Activated CD4-positive, alpha-beta T cell treated with anti-CD3 and anti-CD28 coated beads, Interleukin-2, Interleukin-6, amounts not matched to agents 100 ng/mL and 50 ng/mL, durations not matched to agents 16 hours and 8 hours (primary cell): ENCODE measurements around the gene SPSB2.
"Not testable (repeated sequence)": the region's sequence is repeated elsewhere in the genome, so short reads cannot be mapped to it uniquely, and the experiment has no call there.

ENCODE experiments used
- DNase-seq: peaks from one replicate; pipeline ENCODE4 v3.0.0-alpha.2; 2020

SPSB2 gene

DNA sequence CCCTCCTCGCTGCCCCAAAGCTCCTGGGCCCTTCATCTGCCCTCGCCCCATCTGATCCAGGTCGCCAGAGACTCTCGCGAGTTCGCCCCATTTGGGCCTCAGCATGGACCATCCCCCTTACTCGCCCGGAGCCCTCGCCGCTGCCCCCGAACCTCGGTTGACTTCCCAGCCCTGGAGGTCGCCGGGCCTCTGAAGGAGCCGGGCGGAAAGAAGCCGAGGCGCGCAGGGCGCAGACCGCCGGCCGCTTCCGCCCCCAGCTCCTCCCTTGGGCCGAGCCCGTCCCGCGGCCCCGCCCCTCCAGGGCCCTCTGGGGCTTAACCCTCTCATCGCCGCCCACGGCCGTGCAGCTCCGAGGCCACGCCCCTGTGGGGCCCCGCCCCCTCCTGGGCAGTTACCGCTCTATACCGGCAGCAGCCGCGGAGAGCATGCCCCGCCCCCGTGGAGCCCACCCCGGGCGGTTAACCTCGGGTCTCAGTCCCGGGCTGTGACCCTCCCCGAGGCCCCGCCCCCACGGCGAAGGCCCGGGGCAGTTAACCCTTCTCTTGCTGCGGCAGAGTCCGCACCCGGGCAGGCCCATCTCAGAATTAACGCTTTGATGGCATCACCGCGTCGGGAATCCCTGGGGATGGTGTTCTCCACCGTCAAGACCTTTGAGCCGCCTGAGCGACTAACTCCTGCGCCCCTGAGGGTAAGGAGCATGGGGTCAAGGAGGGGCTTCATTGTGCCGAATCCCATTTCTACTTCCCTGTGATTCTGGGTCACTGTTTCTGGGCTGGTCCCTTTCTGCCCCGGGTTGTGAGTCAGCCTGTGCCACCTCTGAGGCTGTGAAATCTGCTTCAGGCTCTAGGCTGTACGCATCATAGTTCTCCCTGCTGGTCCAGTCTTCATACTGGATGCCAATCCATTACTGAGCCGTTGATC, at the start of gene SPSB2:
SPSB2 (minus strand) TSS at position 210 of the 921 bp plus-strand sequence. CDS start 402 bp downstream, outside the sequence.
- peak; percentile 99 for DNase-seq

DNA sequence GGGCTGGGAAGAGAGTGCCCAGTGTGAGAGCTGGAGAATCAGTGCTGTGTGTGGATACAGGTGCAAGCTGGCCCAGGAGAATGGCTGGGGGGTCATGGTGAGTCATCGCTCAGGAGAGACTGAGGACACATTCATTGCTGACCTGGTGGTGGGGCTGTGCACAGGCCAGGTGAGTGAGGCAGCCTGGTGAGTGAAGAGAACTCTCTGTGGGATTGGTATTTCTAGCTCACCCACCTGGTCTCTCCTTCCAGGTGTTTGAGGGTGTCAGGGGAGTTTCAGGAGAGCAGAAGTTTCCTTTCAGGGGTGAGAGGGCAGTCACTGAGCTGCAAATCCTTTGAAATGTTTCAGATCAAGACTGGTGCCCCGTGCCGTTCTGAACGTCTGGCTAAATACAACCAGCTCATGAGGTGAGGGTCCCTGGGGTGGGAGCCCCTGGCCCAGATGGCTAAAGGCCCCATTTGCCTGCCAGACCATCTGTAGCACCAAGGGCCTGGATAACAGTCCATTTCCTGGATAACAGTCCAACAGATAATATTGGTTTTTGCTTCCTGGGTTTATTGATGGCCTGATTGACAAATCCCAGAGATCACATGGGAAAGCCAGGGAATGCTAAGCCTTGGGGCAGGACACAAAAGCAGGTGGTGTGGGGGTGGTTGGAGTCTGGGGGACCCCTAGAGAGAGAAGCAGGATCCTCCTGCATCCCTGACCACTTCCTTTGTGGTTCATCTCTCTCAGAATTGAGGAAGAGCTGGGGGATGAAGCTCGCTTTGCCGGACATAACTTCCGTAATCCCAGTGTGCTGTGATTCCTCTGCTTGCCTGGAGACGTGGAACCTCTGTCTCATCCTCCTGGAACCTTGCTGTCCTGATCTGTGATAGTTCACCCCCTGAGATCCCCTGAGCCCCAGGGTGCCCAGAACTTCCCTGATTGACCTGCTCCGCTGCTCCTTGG, 49.2 kb upstream of the SPSB2 start:
- no peak for DNase-seq

DNA sequence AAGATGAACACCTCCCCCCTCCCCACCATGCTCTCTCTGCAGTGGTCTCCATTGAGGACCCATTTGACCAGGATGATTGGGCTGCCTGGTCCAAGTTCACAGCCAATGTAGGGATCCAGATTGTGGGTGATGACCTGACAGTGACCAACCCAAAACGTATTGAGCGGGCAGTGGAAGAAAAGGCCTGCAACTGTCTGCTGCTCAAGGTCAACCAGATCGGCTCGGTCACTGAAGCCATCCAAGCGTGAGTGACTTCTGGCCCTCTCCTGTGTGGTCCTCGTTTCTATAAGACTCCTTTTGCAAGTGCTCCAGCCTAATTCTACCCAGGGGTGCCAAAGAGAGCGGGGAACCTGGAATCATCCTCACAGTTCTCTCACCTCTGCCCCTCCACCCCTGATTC, 48.4 kb upstream of the SPSB2 start:
- DNase-seq: no peak

DNA sequence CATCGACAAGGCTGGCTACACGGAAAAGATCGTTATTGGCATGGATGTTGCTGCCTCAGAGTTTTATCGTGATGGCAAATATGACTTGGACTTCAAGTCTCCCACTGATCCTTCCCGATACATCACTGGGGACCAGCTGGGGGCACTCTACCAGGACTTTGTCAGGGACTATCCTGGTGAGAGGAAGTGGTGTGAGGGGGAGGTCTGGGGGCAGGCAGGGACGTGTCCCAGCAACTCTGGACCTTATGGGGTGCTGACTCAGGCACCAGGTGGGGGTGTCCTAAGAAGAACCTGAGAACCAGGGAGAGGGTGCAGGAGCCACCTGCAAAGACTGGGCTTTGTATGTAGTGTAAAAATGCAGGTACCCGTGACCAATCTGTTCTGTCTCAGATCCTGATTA, 46.5 kb upstream of the SPSB2 start:
- no peak for DNase-seq

DNA sequence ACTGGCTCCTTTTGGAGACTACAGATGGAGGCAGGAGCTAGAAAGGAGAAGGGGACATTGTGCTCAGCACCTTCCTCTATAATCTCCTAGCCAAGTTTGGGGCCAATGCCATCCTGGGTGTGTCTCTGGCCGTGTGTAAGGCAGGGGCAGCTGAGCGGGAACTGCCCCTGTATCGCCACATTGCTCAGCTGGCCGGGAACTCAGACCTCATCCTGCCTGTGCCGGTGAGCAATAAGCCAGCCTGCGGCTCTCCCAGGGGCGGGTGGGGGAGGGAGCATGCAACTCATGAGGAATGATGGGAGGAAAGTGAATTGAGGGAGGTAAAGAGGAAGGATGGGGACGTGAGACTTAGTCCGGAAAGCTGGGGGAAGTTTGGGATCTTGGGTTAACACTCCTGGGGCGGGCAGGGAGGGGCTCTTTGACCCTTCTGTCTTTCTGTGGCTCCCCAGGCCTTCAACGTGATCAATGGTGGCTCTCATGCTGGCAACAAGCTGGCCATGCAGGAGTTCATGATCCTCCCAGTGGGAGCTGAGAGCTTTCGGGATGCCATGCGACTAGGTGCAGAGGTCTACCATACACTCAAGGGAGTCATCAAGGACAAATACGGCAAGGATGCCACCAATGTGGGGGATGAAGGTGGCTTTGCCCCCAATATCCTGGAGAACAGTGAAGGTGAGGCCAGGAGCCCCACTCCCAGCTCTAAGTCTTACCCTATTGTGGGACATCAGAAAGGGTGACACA, 44.6 kb upstream of the SPSB2 start:
- no peak for DNase-seq

DNA sequence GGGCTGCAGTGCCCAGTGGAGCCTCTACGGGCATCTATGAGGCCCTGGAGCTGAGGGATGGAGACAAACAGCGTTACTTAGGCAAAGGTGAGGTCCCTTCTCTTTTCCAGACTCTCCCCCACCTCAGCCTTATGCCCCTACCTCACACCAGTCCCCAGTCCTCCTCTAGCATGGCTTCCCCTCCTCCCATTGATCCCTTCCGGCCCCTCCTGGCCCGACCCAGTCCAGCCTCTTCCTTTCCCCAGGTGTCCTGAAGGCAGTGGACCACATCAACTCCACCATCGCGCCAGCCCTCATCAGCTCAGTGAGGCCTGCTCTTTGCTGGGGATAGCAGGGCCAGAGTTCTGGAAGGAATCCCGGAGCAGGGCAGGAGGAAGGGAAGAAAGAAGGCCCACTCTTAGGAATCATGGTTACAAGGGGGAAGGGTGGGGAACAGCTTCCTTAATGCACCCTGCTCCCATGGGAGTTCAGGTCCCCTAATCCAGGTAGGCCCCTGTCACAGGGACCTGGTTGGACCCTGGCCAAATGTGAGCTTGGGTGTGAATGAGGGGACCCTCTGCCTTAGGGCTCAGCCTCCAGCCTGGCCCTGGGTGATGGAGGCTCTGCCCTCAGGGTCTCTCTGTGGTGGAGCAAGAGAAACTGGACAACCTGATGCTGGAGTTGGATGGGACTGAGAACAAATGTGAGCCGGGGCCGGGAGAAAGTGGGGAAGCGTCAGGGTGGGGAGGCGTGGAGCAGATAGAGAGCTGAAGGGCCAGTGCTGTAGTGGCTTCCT, 43.5 kb upstream of the SPSB2 start:
- no peak for DNase-seq

GRCh38 chr12:6915789-6916285, 42.7 kb upstream of the SPSB2 start:
- DNase-seq: no peak

- no peak for DNase-seq
Measured at GRCh38 chr12:6914947-6915788, 42.1 kb upstream of the SPSB2 start.

DNA sequence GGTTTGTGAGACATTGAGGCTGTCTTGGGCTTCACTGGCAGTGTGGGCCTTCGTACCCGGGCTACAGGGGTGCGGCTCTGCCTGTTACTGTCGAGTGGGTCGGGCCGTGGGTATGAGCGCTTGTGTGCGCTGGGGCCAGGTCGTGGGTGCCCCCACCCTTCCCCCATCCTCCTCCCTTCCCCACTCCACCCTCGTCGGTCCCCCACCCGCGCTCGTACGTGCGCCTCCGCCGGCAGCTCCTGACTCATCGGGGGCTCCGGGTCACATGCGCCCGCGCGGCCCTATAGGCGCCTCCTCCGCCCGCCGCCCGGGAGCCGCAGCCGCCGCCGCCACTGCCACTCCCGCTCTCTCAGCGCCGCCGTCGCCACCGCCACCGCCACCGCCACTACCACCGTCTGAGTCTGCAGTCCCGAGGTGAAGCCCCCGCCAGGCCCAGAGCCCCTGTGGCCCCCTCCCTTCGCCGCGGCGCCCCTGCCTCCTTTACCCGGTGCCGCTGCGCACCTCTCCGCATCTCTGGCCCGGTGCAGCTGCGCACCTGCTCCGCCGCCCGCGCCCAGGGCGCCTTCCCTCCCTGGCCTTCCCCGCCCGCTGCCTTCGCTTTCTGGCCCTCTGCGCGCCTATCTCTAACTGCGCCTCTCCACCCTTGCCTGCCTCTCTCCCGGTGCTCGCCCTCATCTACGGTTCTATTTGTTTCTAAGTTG, 41.3 kb upstream of the SPSB2 start, which contains the start of gene ENO2:
ENO2 (plus strand) TSS at position 335 of the 701 bp plus-strand sequence. CDS start 1,253 bp downstream, outside the sequence.
- DNase-seq: peak; percentile 85

GRCh38 chr12:6912164-6912935, 39.2 kb upstream of the SPSB2 start:
- no peak for DNase-seq

- DNase-seq: no peak
Measured at GRCh38 chr12:6909421-6910145, 36.5 kb upstream of the SPSB2 start.

- DNase-seq: not testable (repeated sequence)
Measured at GRCh38 chr12:6908141-6908540, 35.0 kb upstream of the SPSB2 start.

GRCh38 chr12:6905414-6906040, 32.4 kb upstream of the SPSB2 start:
- DNase-seq: no peak

- peak; percentile 99 for DNase-seq
Measured at GRCh38 chr12:6904280-6905276, 31.5 kb upstream of the SPSB2 start, which contains the start of gene LRRC23. Gene LRRC23, plus strand, starts transcription at chr12:6904822. Its CDS starts 812 bp downstream, at chr12:6905634.

- no peak for DNase-seq
Measured at GRCh38 chr12:6903722-6904121, 30.6 kb upstream of the SPSB2 start.

GRCh38 chr12:6902448-6902847, 29.3 kb upstream of the SPSB2 start:
- no peak for DNase-seq
